H9 (cell line): ENCODE measurements around the gene SH3RF3. TPM values are rescaled to one million over a fixed set of nuclear protein-coding genes. Genes with fewer than 3 reads are reported as not detected.
A peak's percentile ranks its signal among the peaks of the same experiment; 100 is the strongest.

Experiments
- DNase-seq: peaks from one replicate; pipeline ENCODE4 v3.0.0-alpha.2; 2017
- H2AFZ ChIP-seq: one replicate; pipeline ENCODE4 v1.6.1; 2013; ENCODE audit warnings: mild to moderate bottlenecking, low read length, control low read depth, moderate library complexity
- H2AK5ac ChIP-seq: 2 replicates; pipeline ENCODE4 v1.6.1; 2013; ENCODE audit warnings: low read length, control low read depth, mixed read lengths; ENCODE audit not compliant: insufficient read length
- H2BK120ac ChIP-seq: one replicate; pipeline ENCODE4 v1.6.1; 2013; ENCODE audit warnings: low read depth, mild to moderate bottlenecking, low read length, control low read depth, inconsistent platforms; ENCODE audit not compliant: poor library complexity, severe bottlenecking
- H2BK12ac ChIP-seq: 2 replicates; pipeline ENCODE4 v1.6.1; 2013; ENCODE audit warnings: low read length, control low read depth, mixed read lengths, low read depth; ENCODE audit not compliant: insufficient read length
- H2BK15ac ChIP-seq: 2 replicates; pipeline ENCODE4 v1.6.1; 2013; ENCODE audit warnings: low read depth, low read length, control low read depth
- H2BK20ac ChIP-seq: one replicate; pipeline ENCODE4 v1.6.1; 2013; ENCODE audit warnings: low read depth, mild to moderate bottlenecking, low read length, control low read depth, inconsistent platforms; ENCODE audit not compliant: poor library complexity, severe bottlenecking
- H2BK5ac ChIP-seq: 2 replicates; pipeline ENCODE4 v1.6.1; 2013; ENCODE audit warnings: low read length, control low read depth, mixed read lengths; ENCODE audit not compliant: insufficient read length
- H3K14ac ChIP-seq: 2 replicates; pipeline ENCODE4 v1.6.1; 2013; ENCODE audit warnings: low read length, control low read depth; ENCODE audit not compliant: insufficient read depth
- H3K18ac ChIP-seq: 2 replicates; pipeline ENCODE4 v1.6.1; 2013; ENCODE audit warnings: low read depth, mild to moderate bottlenecking, mixed read lengths, low read length, control low read depth; ENCODE audit not compliant: insufficient read length
- H3K23ac ChIP-seq: 2 replicates; pipeline ENCODE4 v1.6.1; 2013; ENCODE audit warnings: low read length, control low read depth, mixed read lengths, low read depth; ENCODE audit not compliant: insufficient read length
- H3K23me2 ChIP-seq: 2 replicates; pipeline ENCODE4 v1.6.1; 2013; ENCODE audit warnings: low read depth, mild to moderate bottlenecking, mixed read lengths, low read length, control low read depth; ENCODE audit not compliant: insufficient read length, poor library complexity, severe bottlenecking
- H3K27ac ChIP-seq: 2 replicates; pipeline ENCODE4 v1.5.1; 2013; ENCODE audit warnings: low read length, control low read depth, mixed read lengths, low read depth; ENCODE audit not compliant: insufficient read length
- H3K27me3 ChIP-seq: 2 replicates; pipeline ENCODE4 v1.6.1; 2013; ENCODE audit warnings: low read length, control low read depth, inconsistent platforms; ENCODE audit not compliant: insufficient read depth
- H3K4ac ChIP-seq: 2 replicates; pipeline ENCODE4 v1.6.1; 2013; ENCODE audit warnings: low read depth, mild to moderate bottlenecking, control low read depth, inconsistent platforms, low read length, moderate library complexity
- H3K4me1 ChIP-seq: 2 replicates; pipeline ENCODE4 v1.6.1; 2013; ENCODE audit warnings: low read length, control low read depth, inconsistent platforms; ENCODE audit not compliant: insufficient read depth
- H3K4me2 ChIP-seq: 2 replicates; pipeline ENCODE4 v1.6.1; 2013; ENCODE audit warnings: low read length, control low read depth, mixed read lengths; ENCODE audit not compliant: insufficient read length, insufficient read depth
- H3K56ac ChIP-seq: 2 replicates; pipeline ENCODE4 v1.6.1; 2013; ENCODE audit warnings: low read depth, mild to moderate bottlenecking, mixed read lengths, low read length, control low read depth; ENCODE audit not compliant: insufficient read length
- H3K79me1 ChIP-seq: 2 replicates; pipeline ENCODE4 v1.6.1; 2013; ENCODE audit warnings: low read depth, mild to moderate bottlenecking, moderate library complexity, low read length, control low read depth, inconsistent platforms; ENCODE audit not compliant: insufficient read depth, poor library complexity, severe bottlenecking
- H3K79me2 ChIP-seq: 2 replicates; pipeline ENCODE4 v1.6.1; 2013; ENCODE audit warnings: low read length, control low read depth, inconsistent platforms; ENCODE audit not compliant: insufficient read depth
- H3K9ac ChIP-seq: 2 replicates; pipeline ENCODE4 v1.6.1; 2013; ENCODE audit warnings: low read length, control low read depth, mixed read lengths; ENCODE audit not compliant: insufficient read length; ENCODE audit errors: extremely low read depth
- H3K9me3 ChIP-seq: one replicate; pipeline ENCODE4 v1.6.1; 2013; ENCODE audit warnings: low read depth, low read length, inconsistent platforms; ENCODE audit not compliant: control insufficient read depth
- H3T11ph ChIP-seq: one replicate; pipeline ENCODE4 v1.6.1; 2013; ENCODE audit warnings: mild to moderate bottlenecking, low read length, control low read depth, inconsistent platforms
- H4K20me1 ChIP-seq: one replicate; pipeline ENCODE4 v1.6.1; 2013; ENCODE audit not compliant: control insufficient read depth, insufficient read length, insufficient read depth
- H4K5ac ChIP-seq: 2 replicates; pipeline ENCODE4 v1.6.1; 2013; ENCODE audit warnings: low read depth, mild to moderate bottlenecking, mixed read lengths, low read length, control low read depth; ENCODE audit not compliant: insufficient read length
- H4K8ac ChIP-seq: replicated peaks from 2 replicates; pipeline ENCODE4 v1.6.1; 2013; ENCODE audit warnings: low read length, control low read depth, mixed read lengths, low read depth; ENCODE audit not compliant: insufficient read length
- H4K91ac ChIP-seq: 2 replicates; pipeline ENCODE4 v1.6.1; 2013; ENCODE audit warnings: low read depth, mild to moderate bottlenecking, moderate library complexity, mixed read lengths, low read length, control low read depth; ENCODE audit not compliant: insufficient read length
- H3K27ac Mint-ChIP-seq, 3 experiments: 2 replicates in 2 of 3; 3 replicates in 1 of 3; pipeline ENCODE4 v1.8.0; 2020 to 2021; ENCODE audit warnings: mixed read lengths in 3 of 3, mild to moderate bottlenecking in 1 of 3, moderate library complexity in 1 of 3
- H3K27me3 Mint-ChIP-seq: 2 replicates; pipeline ENCODE4 v1.8.0; 2021; ENCODE audit warnings: low read depth, mild to moderate bottlenecking, moderate library complexity, mixed read lengths
- H3K36me3 Mint-ChIP-seq, 3 experiments: 2 replicates in 2 of 3; 3 replicates in 1 of 3; pipeline ENCODE4 v1.8.0; 2020 to 2021; ENCODE audit warnings: low read depth in 3 of 3, mixed read lengths in 3 of 3; ENCODE audit not compliant: insufficient read depth in 1 of 3
- H3K4me1 Mint-ChIP-seq, 2 experiments: 2 replicates each; pipeline ENCODE4 v1.8.0; 2020; ENCODE audit warnings: mixed read lengths in 2 of 2
- H3K4me3 Mint-ChIP-seq, 2 experiments: 2 replicates in 1 of 2; 3 replicates in 1 of 2; pipeline ENCODE4 v1.8.0; 2020 to 2021; ENCODE audit warnings: mild to moderate bottlenecking in 2 of 2, mixed read lengths in 2 of 2, moderate library complexity in 1 of 2
- H3K9me3 Mint-ChIP-seq, 2 experiments: 2 replicates in 1 of 2; 3 replicates in 1 of 2; pipeline ENCODE4 v1.8.0; 2020; ENCODE audit warnings: mild to moderate bottlenecking in 2 of 2, mixed read lengths in 2 of 2, moderate library complexity in 1 of 2
- CTCF ChIP-seq: fragments of 200-600 bp; sonication (generic); conservative IDR thresholded peaks from 3 replicates; pipeline ENCODE4 v1.8.0; 2021; ENCODE audit warnings: antibody characterized with exemption, mild to moderate bottlenecking
- WGBS: extraction: QIAGEN DNeasy Blood & Tissue Kit; methylation state at CpG from one replicate; pipeline ENCODE4 v1.1.7; 2013; ENCODE audit warnings: missing lambda C conversion rate, low lambda C conversion rate, mixed read lengths; ENCODE audit not compliant: insufficient read length; ENCODE audit errors: extremely low coverage; 5-methylcytosine and 5-hydroxymethylcytosine counted together
- total RNA-seq: library from RNA; stranded (reverse); gene quantifications from 2 replicates; pipeline ENCODE4 v1.2.1, GENCODE V29; 2021

SH3RF3 gene
- total RNA-seq, 1 experiment from 2014 or later: 0.46 TPM

GRCh38 chr2:109474319-109474825 lies 345.4 kb downstream of the SH3RF3 start:
- H3K23me2 ChIP-seq: no peaks in the 10 kb centered on the region
- H3K27me3 ChIP-seq: no peaks in the 10 kb centered on the region
- no peak overlapping the region for H4K8ac ChIP-seq
- H3K79me1 ChIP-seq: no peaks in the 10 kb centered on the region
- no peak overlapping the region for H3K9ac ChIP-seq
- H3K27ac ChIP-seq: no peak overlapping the region
- no CpG with 5 or more reads among the region's 11 CpGs for WGBS
- Mint-ChIP-seq H3K4me1 (peaks cover 5 to 9% of the 10 kb centered on the region in 2 experiments), H3K36me3 (no peaks in the 10 kb centered on the region; a peak in 1 of 7 replicates), H3K27ac (peak overlapping the region in 2 of 3 experiments; percentile 14 to 65; a peak in 1 of 7 replicates), H3K27me3 (peaks cover 3% of the 10 kb centered on the region), H3K9me3 (no peaks in the 10 kb centered on the region), H3K4me3 (no peak overlapping the region)
- no peak overlapping the region for H2BK15ac ChIP-seq
- H3K56ac ChIP-seq: no peak overlapping the region
- no peak for DNase-seq
- H4K20me1 ChIP-seq: no peaks in the 10 kb centered on the region
- no peak overlapping the region; the same call in 1 of the 2 replicates for H3K14ac ChIP-seq
- H3T11ph ChIP-seq: no peak overlapping the region
- H3K18ac ChIP-seq: no peak overlapping the region
- no peak overlapping the region for H2BK5ac ChIP-seq
- no peaks in the 10 kb centered on the region for H3K9me3 ChIP-seq
- H4K5ac ChIP-seq: no peak overlapping the region
- no peak overlapping the region for H3K23ac ChIP-seq
- no peak overlapping the region for H3K4ac ChIP-seq
- no peak overlapping the region for H3K4me2 ChIP-seq
- H2BK20ac ChIP-seq: no peak overlapping the region
- H3K4me1 ChIP-seq: no peaks in the 10 kb centered on the region
- H2BK120ac ChIP-seq: no peak overlapping the region
- H2BK12ac ChIP-seq: no peak overlapping the region
- no peaks in the 10 kb centered on the region for H3K79me2 ChIP-seq
- no peak for TF ChIP-seq CTCF
- H2AFZ ChIP-seq: no peak overlapping the region
- no peak overlapping the region for H2AK5ac ChIP-seq
- no peak overlapping the region for H4K91ac ChIP-seq
